Cardiac muscle cell (in vitro differentiated cells and primary cell): Measurements from ENCODE around the gene PIGH. TPM values are rescaled to one million over a fixed set of nuclear protein-coding genes. Genes with fewer than 3 reads are reported as not detected.

Experiments used
- DNase-seq, 2 donors: peaks; one replicate each; pipeline versions ENCODE4 v3.0.0 to v3.0.0-alpha.2; 2010 to 2017; ENCODE audit warnings: low read depth in 1 of 2, low spot score in 1 of 2
- H3K27ac ChIP-seq: fragments of 200-600 bp; sonication (generic); 2 replicates; pipeline ENCODE4 v1.5.1; 2016
- H3K27me3 ChIP-seq: fragments of 200-600 bp; sonication (generic); 2 replicates; pipeline ENCODE4 v1.6.0; 2016; ENCODE audit warnings: control low read depth
- H3K36me3 ChIP-seq: fragments of 200-600 bp; sonication (generic); 2 replicates; pipeline ENCODE4 v1.5.1; 2016; ENCODE audit warnings: control low read depth
- H3K4me1 ChIP-seq: fragments of 200-600 bp; sonication (generic); 2 replicates; pipeline ENCODE4 v1.8.1; 2017; ENCODE audit warnings: low read depth, mild to moderate bottlenecking, mixed run types
- H3K4me3 ChIP-seq: fragments of 200-600 bp; sonication (generic); 2 replicates; pipeline ENCODE4 v1.5.1; 2016; ENCODE audit warnings: mild to moderate bottlenecking
- H3K9me3 ChIP-seq: fragments of 200-600 bp; sonication (generic); 2 replicates; pipeline ENCODE4 v1.5.1; 2017; ENCODE audit warnings: low read depth, mild to moderate bottlenecking, control low read depth
- polyA plus RNA-seq: library from polyadenylated mRNA; unstranded; fragments of >200 nt; fragmentation: Nextera tagmentation; extraction: Ambion mirVana; gene quantifications from 2 replicates; pipeline ENCODE4 v1.2.1, GENCODE V29; 2016
- total RNA-seq: library from RNA; depleted of rRNA; stranded (reverse); fragments of >200 nt; gene quantifications from 2 replicates; pipeline ENCODE4 v1.2.3, GENCODE V29; 2016
- TF ChIP-seq, protein P1 (sequence below): IDR thresholded peaks from 2 replicates; pipeline ENCODE4 v1.5.1; 2012; ENCODE audit warnings: low read depth, mild to moderate bottlenecking, low read length

The PIGH gene
- total and polyA plus RNA-seq, 2 experiments from 2014 or later = 11.3 to 31.3 TPM

DNA sequence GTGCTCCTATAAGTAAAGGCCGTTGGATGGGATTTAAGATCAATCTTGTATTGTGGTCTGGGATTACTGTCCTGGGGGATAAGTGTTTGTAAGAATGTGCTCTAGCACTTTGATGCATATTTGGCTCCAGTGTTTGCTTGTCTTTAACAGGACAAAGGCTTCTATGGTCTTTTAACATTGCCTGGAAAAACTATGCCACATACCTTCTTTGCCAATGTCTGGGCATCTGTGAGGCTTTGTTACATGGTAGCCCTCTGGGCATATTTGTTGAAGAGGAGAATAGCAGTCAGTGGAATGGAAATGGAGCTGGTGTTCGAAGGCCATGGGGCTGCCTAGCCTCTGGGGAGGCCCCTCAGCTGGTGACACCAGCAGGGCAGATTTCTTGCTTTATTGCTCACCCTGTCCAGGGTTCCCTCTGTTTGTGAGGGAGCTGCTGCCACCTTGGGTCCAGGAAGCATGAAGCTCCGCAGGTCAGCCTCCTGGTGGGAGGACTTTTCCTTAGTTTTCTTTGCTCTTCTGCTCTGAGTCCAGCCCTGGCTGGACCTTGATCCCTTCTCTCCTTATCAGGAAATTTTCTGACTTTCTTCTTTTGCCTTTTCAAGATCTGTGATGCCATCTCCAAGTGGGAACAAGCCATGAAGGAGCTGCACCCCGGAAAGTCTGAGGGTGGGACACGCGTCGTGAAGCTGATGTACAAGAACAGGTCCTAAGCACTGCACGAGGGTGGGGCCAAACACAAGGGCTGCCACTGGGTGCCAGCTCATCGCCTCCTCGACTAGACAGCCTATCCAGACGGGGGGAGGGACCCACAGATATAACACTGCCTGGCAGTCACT, 19.5 kb downstream of the PIGH start:
- Histone ChIP-seq H3K36me3 (peaks cover 17% of the 10 kb centered on the region), H3K9me3 (no peaks in the 10 kb centered on the region), H3K4me1 (no peaks in the 10 kb centered on the region), H3K27me3 (no peaks in the 10 kb centered on the region), H3K4me3 (no peak overlapping the region), H3K27ac (no peak overlapping the region)
- TF ChIP-seq, protein P1, sequence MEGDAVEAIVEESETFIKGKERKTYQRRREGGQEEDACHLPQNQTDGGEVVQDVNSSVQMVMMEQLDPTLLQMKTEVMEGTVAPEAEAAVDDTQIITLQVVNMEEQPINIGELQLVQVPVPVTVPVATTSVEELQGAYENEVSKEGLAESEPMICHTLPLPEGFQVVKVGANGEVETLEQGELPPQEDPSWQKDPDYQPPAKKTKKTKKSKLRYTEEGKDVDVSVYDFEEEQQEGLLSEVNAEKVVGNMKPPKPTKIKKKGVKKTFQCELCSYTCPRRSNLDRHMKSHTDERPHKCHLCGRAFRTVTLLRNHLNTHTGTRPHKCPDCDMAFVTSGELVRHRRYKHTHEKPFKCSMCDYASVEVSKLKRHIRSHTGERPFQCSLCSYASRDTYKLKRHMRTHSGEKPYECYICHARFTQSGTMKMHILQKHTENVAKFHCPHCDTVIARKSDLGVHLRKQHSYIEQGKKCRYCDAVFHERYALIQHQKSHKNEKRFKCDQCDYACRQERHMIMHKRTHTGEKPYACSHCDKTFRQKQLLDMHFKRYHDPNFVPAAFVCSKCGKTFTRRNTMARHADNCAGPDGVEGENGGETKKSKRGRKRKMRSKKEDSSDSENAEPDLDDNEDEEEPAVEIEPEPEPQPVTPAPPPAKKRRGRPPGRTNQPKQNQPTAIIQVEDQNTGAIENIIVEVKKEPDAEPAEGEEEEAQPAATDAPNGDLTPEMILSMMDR = no peak
- no peak for DNase-seq

DNA sequence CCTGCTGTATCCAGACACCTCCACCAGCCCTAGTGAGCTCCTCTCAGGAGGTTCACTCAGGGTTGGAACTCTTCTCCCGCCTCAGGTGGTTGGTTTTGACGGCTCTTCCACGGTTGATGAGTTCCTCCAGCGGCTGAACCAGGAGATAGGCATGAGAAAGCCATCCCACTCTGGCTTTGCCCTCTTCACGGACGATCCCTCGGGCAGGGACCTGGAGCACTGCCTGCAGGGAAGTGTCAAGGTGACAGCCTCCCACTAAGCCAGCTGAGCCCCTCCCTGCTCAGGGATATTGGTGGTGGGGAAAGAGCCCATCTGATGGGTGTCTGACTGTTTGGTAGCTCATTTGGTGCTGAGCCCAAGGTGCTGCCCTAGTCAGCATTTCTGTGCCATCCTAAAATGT, 20.4 kb downstream of the PIGH start:
- no peaks in the 10 kb centered on the region for H3K4me1 ChIP-seq
- DNase-seq = no peak
- no peak overlapping the region for H3K4me3 ChIP-seq
- no peak overlapping the region for H3K27ac ChIP-seq
- H3K9me3 ChIP-seq = no peaks in the 10 kb centered on the region
- TF ChIP-seq, protein P1 = no peak
- peaks cover 18% of the 10 kb centered on the region for H3K36me3 ChIP-seq
- H3K27me3 ChIP-seq = no peaks in the 10 kb centered on the region

DNA sequence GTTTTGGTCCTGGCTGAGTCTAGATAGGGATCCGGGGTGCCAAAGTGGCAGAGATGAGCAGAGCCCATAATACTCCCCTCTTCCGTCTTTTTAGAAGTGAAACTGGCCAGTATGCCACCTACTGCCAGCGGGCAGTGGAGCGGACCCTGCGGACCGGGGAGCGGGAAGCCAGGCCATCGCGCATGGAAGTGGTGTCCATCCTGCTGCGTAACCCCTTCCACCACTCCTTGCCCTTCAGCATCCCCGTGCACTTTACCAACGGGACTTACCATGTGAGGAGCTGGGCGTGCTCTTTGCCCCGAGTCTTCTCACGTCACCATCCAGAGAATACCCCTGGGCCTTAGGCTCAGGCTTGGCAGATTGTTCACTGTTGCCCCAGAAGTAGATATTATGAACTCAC, 21.0 kb downstream of the PIGH start:
- no peak for DNase-seq
- Histone ChIP-seq H3K27ac (no peak overlapping the region), H3K4me3 (no peak overlapping the region), H3K36me3 (peaks cover 18% of the 10 kb centered on the region), H3K27me3 (no peaks in the 10 kb centered on the region), H3K4me1 (no peaks in the 10 kb centered on the region), H3K9me3 (no peaks in the 10 kb centered on the region)
- TF ChIP-seq, protein P1 = no peak

GRCh38 chr14:67577909-67578749, 21.9 kb downstream of the PIGH start:
- H3K27ac ChIP-seq = no peak overlapping the region
- DNase-seq = no peak
- TF ChIP-seq, protein P1 = no peak

DNA sequence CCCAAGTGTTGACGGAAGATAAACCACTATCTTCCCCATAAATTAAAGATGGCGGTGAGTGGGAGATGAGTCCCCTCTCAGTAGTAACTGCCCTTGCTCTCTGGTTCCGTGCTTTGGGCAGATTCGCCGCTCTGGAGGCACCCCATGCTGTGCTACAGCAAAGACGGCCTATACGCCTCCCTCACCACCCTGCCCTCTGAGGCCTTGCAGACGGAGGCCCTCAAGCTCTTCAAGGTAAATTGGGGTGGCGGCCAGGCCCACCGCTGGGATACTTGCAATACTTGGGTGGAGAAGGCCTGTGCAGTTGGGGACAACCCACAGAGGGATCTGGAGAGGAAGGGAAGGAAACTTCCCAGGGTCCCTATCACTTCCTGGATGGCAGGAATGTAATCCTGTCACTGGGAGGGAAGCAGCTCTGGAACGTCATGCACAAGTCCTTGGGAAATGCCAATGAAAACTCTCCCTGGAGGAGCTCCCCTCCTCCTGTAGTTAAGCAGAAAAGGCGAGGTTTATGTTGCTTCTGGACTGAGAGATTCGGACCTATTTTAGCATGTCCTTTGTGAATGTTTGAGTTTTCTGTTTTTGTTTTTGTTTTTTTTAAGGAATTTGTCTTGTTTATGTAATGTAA, 22.8 kb downstream of the PIGH start:
- H3K36me3 ChIP-seq = peaks cover 14% of the 10 kb centered on the region
- H3K27ac ChIP-seq = no peak overlapping the region
- TF ChIP-seq, protein P1 = no peak
- no peaks in the 10 kb centered on the region for H3K4me1 ChIP-seq
- no peak overlapping the region for H3K4me3 ChIP-seq
- DNase-seq = no peak
- H3K9me3 ChIP-seq = no peaks in the 10 kb centered on the region
- H3K27me3 ChIP-seq = no peaks in the 10 kb centered on the region

More at GRCh38 chr14:67577909-67578749, 21.9 kb downstream of the PIGH start:
- Histone ChIP-seq H3K9me3 (no peaks in the 10 kb centered on the region), H3K27me3 (no peaks in the 10 kb centered on the region), H3K36me3 (peaks cover 14% of the 10 kb centered on the region), H3K4me1 (no peaks in the 10 kb centered on the region), H3K4me3 (no peak overlapping the region)
